Testis (tissue), 3 donors: ENCODE results near the gene TRIM14. TPM values are rescaled to one million over a fixed set of nuclear protein-coding genes. Genes with fewer than 3 reads are reported as not detected.

Experiments used
- DNase-seq: peaks from one replicate; pipeline ENCODE4 v3.0.0-alpha.2; 2019
- H3K27ac ChIP-seq, 2 donors: fragments of 200-600 bp; sonication (generic); one replicate each; pipeline ENCODE4 v1.5.1; 2019
- H3K27me3 ChIP-seq: fragments of 200-600 bp; sonication (generic); one replicate; pipeline ENCODE4 v1.5.1; 2019
- H3K36me3 ChIP-seq: fragments of 200-600 bp; sonication (generic); one replicate; pipeline ENCODE4 v1.5.1; 2017; ENCODE audit warnings: low read depth; ENCODE audit errors: missing control alignments
- H3K4me1 ChIP-seq: fragments of 200-600 bp; sonication (generic); one replicate; pipeline ENCODE4 v1.5.1; 2019
- H3K4me3 ChIP-seq, 2 donors: fragments of 200-600 bp; sonication (generic); one replicate each; pipeline ENCODE4 v1.5.1; 2017 to 2019
- H3K9me3 ChIP-seq: fragments of 200-600 bp; sonication (generic); one replicate; pipeline ENCODE4 v1.5.1; 2017
- CTCF ChIP-seq, 3 experiments: fragments of 450-650 bp in 2 of 3; fragments of 200-600 bp in 1 of 3; sonication (generic) in 1 of 3; IDR thresholded peaks; one replicate each; pipeline ENCODE4 v1.5.1; 2016 to 2019; ENCODE audit warnings: antibody characterized with exemption in 3 of 3, mild to moderate bottlenecking in 2 of 3, moderate library complexity in 1 of 3
- POLR2A ChIP-seq: fragments of 450-650 bp; IDR thresholded peaks from one replicate; pipeline ENCODE4 v1.6.1; 2017; ENCODE audit warnings: antibody characterized with exemption, mild to moderate bottlenecking, moderate library complexity
- WGBS, 2 donors: methylation state at CpG; one replicate each; pipeline ENCODE4 v1.1.5; 2018; 5-methylcytosine and 5-hydroxymethylcytosine counted together
- intact Hi-C: fragments of 100-400 bp; cut with DNase I; formaldehyde crosslinking; loops from one replicate; pipeline ENCODE4 v1.15.1; 2023; ENCODE audit warnings: low total_unique reads
- polyA plus RNA-seq: library from polyadenylated mRNA; stranded (reverse); fragments of 350-450 nt; fragmentation: Illumina TruSeq; extraction: RNeasy Lipid Tissue Mini Kit (QIAGEN cat#74804); gene quantifications from one replicate; pipeline ENCODE4 v1.2.3, GENCODE V29; 2014; ENCODE audit warnings: low read depth, low replicate concordance; ENCODE audit not compliant: insufficient read depth
- total RNA-seq, 2 donors: library from RNA; depleted of rRNA; stranded (reverse); fragments of >200 nt; gene quantifications; one replicate each; pipeline ENCODE4 v1.2.3, GENCODE V29; 2016

The TRIM14 gene
- total and polyA plus RNA-seq, 3 donors from 2014 or later: 17.3 to 21.3 (median 19.6) TPM

GRCh38 chr9:98069551-98069950 is 49.5 kb downstream of the TRIM14 start:
- no peak for DNase-seq
- H3K4me3 ChIP-seq: no peak overlapping the region
- no peak for TF ChIP-seq POLR2A
- TF ChIP-seq CTCF (IDR thresholded peaks at IDR 0.05): no peak
- no peaks in the 10 kb centered on the region for H3K9me3 ChIP-seq
- no peaks in the 10 kb centered on the region for H3K36me3 ChIP-seq
- H3K27ac ChIP-seq: no peak overlapping the region
- 96 to 97% methylated on average over 6 of the region's 6 CpGs for WGBS, 2 donors
- H3K27me3 ChIP-seq: no peaks in the 10 kb centered on the region
- peaks cover 5% of the 10 kb centered on the region for H3K4me1 ChIP-seq
- intact Hi-C loops: no loop called here

GRCh38 chr9:98067184-98067583 is 51.8 kb downstream of the TRIM14 start:
- 89 to 96% methylated on average over 2 of the region's 2 CpGs for WGBS, 2 donors
- Histone ChIP-seq H3K27me3 (no peaks in the 10 kb centered on the region), H3K27ac (no peak overlapping the region), H3K36me3 (no peaks in the 10 kb centered on the region), H3K4me1 (no peaks in the 10 kb centered on the region), H3K4me3 (no peak overlapping the region), H3K9me3 (no peaks in the 10 kb centered on the region)
- TF ChIP-seq POLR2A: no peak
- no peak for TF ChIP-seq CTCF (IDR thresholded peaks at IDR 0.05)
- DNase-seq: no peak
- intact Hi-C loops: no loop called here

GRCh38 chr9:98066235-98066634 is 52.8 kb downstream of the TRIM14 start:
- H3K9me3 ChIP-seq: no peaks in the 10 kb centered on the region
- WGBS, 2 donors: 91 to 95% methylated on average over 3 of the region's 3 CpGs
- DNase-seq: no peak
- no peak overlapping the region for H3K27ac ChIP-seq
- no peaks in the 10 kb centered on the region for H3K4me1 ChIP-seq
- no peaks in the 10 kb centered on the region for H3K36me3 ChIP-seq
- H3K4me3 ChIP-seq: no peak overlapping the region
- TF ChIP-seq CTCF (IDR thresholded peaks at IDR 0.05): no peak
- TF ChIP-seq POLR2A: no peak
- H3K27me3 ChIP-seq: no peaks in the 10 kb centered on the region
- intact Hi-C loops: no loop called here

GRCh38 chr9:98064623-98065392 is 54.2 kb downstream of the TRIM14 start:
- no peak for TF ChIP-seq POLR2A
- no peak for TF ChIP-seq CTCF (IDR thresholded peaks at IDR 0.05)
- Histone ChIP-seq H3K4me3 (no peak overlapping the region), H3K4me1 (no peaks in the 10 kb centered on the region), H3K9me3 (no peaks in the 10 kb centered on the region), H3K27me3 (no peaks in the 10 kb centered on the region), H3K27ac (no peak overlapping the region), H3K36me3 (no peaks in the 10 kb centered on the region)
- DNase-seq: peak; percentile 53
- 68 to 78% methylated on average over 8 of the region's 8 CpGs for WGBS, 2 donors
- intact Hi-C loops: no loop called here

GRCh38 chr9:98062161-98062560 is 56.9 kb downstream of the TRIM14 start:
- Histone ChIP-seq H3K4me3 (no peak overlapping the region), H3K4me1 (peaks cover 9% of the 10 kb centered on the region), H3K36me3 (no peaks in the 10 kb centered on the region), H3K9me3 (no peaks in the 10 kb centered on the region), H3K27ac (no peak overlapping the region), H3K27me3 (no peaks in the 10 kb centered on the region)
- TF ChIP-seq CTCF (IDR thresholded peaks at IDR 0.05) (no peak), POLR2A (no peak)
- no peak for DNase-seq
- WGBS, 2 donors: 63 to 65% methylated on average over 3 of the region's 3 CpGs
- intact Hi-C loops: no loop called here
